HL-60 (cell line): ENCODE results near the gene PARD6G.

Experiments used
- DNase-seq, 2 experiments: peaks; one replicate each; pipeline ENCODE4 v3.0.0-alpha.2; 2010 to 2020; ENCODE audit warnings: low read depth in 1 of 2, low spot score in 1 of 2
- H3K27ac ChIP-seq: fragments of 250-450 bp; sonication (Bioruptor Pico); replicated peaks from 2 replicates; pipeline ENCODE4 v1.5.1; 2020; ENCODE audit warnings: mild to moderate bottlenecking, moderate library complexity
- H3K27me3 ChIP-seq: fragments of 250-450 bp; sonication (Bioruptor Pico); 2 replicates; pipeline ENCODE4 v1.5.1; 2021; ENCODE audit warnings: mild to moderate bottlenecking, moderate library complexity; ENCODE audit not compliant: insufficient read depth, poor library complexity, severe bottlenecking
- H3K4me3 ChIP-seq: replicated peaks from 2 replicates; pipeline ENCODE4 v1.5.1; 2011; ENCODE audit warnings: mild to moderate bottlenecking, control low read depth, low read length; ENCODE audit not compliant: insufficient read depth
- GABPA ChIP-seq: IDR thresholded peaks from 2 replicates; pipeline ENCODE4 v1.6.1; 2012; ENCODE audit warnings: low read depth
- POLR2AphosphoS5 ChIP-seq: IDR thresholded peaks from 2 replicates; pipeline ENCODE4 v1.6.1; 2012; ENCODE audit warnings: low read depth
- REST ChIP-seq: IDR thresholded peaks from 2 replicates; pipeline ENCODE4 v1.6.1; 2012; ENCODE audit warnings: low read depth; ENCODE audit not compliant: insufficient replicate concordance
- SPI1 ChIP-seq: IDR thresholded peaks from 2 replicates; pipeline ENCODE4 v1.6.1; 2012; ENCODE audit warnings: low read depth, mild to moderate bottlenecking, borderline replicate concordance
- TF ChIP-seq, protein P1 (sequence below): IDR thresholded peaks from one replicate; pipeline ENCODE4 v1.5.1; 2011; ENCODE audit warnings: low read length, control low read depth, inconsistent platforms; ENCODE audit not compliant: insufficient read depth

PARD6G gene

DNA sequence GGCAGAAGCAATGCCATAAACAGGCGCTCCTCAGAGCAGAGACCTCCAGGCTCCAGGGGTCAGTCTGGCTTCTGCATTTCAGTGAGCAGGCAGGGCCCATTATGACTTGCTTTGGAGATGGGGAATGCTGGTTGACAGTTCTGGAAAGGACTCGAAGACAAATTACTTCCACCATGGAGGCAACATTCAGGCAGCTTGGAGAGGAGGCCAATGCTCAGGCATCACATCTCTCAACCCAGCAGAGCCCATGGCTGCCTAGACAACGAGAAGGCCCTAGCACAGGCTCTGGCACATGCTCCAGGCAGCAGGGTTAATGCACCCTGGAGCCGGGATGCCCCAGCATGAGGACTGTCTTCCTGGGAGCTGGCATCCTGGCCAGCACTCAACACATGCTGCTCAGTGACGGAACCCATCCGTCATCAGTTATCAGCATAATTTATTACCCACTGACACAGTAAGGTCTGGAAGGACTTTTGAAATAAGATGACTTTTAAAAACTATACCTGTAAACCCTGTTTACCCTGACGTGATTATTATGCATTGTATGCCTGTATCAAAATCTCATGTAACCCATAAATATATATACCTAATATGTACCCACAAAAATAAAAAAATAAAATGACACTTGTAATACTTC lies 85.4 kb downstream of the PARD6G start:
- H3K27ac ChIP-seq: no peak overlapping the region
- TF ChIP-seq SPI1: no peak
- no peak for TF ChIP-seq GABPA
- no peak for TF ChIP-seq POLR2AphosphoS5
- DNase-seq: no peak
- peaks cover 3% of the 10 kb centered on the region for H3K27me3 ChIP-seq
- no peak overlapping the region for H3K4me3 ChIP-seq

DNA sequence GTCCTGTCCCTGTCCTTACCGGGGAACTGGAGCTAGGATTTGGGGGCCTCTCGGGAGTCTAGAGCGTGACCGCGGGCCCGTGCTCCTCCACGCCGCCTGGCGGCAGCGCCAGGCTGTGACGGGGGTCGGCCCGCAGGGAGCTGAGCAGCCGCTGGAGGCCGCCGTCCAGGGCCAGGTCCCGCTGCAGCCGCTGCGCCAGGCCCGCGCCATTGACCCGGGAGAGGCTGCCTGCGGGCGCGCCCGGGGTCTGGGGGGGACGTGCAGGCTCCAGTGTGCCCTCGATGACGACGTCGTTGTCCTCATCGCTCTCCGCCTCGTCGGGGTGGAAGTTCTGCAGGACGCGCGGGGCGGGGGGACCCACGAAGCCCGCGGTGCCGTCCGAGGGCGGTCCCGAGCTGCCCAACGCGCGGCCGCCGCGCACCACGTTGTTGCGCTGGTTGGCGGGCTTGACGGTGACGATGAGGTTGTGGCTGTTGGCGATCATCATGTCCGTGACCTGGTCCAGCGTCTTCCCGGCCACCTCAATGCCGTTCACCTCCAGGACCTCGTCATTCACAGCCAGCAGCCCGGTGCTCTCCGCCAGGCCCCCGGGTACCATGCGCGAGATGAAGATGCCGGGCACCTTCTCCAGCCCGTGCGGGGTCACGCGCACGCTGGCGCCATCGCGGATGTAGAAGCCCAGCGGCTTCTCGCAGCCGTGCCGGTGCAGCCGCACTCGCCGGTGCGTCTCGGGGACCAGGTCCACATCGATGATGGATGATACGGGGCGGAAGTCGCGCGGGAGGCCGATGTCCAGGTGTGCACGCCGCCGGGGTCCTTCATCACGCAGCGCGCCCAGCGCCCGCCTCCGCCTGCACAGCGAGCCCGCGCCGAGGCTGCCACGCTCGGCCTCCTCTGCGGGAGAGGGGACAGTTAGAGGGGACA lies 87.3 kb downstream of the PARD6G start:
- no peak overlapping the region for H3K27ac ChIP-seq
- peaks cover 3% of the 10 kb centered on the region for H3K27me3 ChIP-seq
- H3K4me3 ChIP-seq: no peak overlapping the region
- DNase-seq: peak in 1 of 2 experiments; percentile 22
- TF ChIP-seq SPI1: no peak
- TF ChIP-seq POLR2AphosphoS5: no peak
- TF ChIP-seq GABPA: no peak
- TF ChIP-seq, protein P1, sequence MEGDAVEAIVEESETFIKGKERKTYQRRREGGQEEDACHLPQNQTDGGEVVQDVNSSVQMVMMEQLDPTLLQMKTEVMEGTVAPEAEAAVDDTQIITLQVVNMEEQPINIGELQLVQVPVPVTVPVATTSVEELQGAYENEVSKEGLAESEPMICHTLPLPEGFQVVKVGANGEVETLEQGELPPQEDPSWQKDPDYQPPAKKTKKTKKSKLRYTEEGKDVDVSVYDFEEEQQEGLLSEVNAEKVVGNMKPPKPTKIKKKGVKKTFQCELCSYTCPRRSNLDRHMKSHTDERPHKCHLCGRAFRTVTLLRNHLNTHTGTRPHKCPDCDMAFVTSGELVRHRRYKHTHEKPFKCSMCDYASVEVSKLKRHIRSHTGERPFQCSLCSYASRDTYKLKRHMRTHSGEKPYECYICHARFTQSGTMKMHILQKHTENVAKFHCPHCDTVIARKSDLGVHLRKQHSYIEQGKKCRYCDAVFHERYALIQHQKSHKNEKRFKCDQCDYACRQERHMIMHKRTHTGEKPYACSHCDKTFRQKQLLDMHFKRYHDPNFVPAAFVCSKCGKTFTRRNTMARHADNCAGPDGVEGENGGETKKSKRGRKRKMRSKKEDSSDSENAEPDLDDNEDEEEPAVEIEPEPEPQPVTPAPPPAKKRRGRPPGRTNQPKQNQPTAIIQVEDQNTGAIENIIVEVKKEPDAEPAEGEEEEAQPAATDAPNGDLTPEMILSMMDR: peak; percentile 0
- TF ChIP-seq REST: no peak

GRCh38 chr18:80158365-80158764 lies 88.9 kb downstream of the PARD6G start:
- TF ChIP-seq REST: no peak
- TF ChIP-seq, protein P1: no peak
- TF ChIP-seq GABPA: no peak
- TF ChIP-seq SPI1: no peak
- TF ChIP-seq POLR2AphosphoS5: no peak

GRCh38 chr18:80157708-80158343 lies 89.5 kb downstream of the PARD6G start:
- no peak overlapping the region for H3K4me3 ChIP-seq
- peaks cover 3% of the 10 kb centered on the region for H3K27me3 ChIP-seq
- H3K27ac ChIP-seq: no peak overlapping the region
- DNase-seq: peak; percentile 64 to 82
- TF ChIP-seq, protein P1: peak; percentile 99
- TF ChIP-seq REST: no peak

More at GRCh38 chr18:80158365-80158764, 88.9 kb downstream of the PARD6G start:
- Histone ChIP-seq H3K27me3 (peaks cover 3% of the 10 kb centered on the region), H3K27ac (no peak overlapping the region), H3K4me3 (no peak overlapping the region)
- DNase-seq: no peak
